Measurements from ENCODE around the gene PPP4R1. TPM values are rescaled to one million over a fixed set of nuclear protein-coding genes. Genes with fewer than 3 reads are reported as not detected.

Gene PPP4R1
- total RNA-seq, 1 experiment from 2014 or later: 65.2 TPM

DNA sequence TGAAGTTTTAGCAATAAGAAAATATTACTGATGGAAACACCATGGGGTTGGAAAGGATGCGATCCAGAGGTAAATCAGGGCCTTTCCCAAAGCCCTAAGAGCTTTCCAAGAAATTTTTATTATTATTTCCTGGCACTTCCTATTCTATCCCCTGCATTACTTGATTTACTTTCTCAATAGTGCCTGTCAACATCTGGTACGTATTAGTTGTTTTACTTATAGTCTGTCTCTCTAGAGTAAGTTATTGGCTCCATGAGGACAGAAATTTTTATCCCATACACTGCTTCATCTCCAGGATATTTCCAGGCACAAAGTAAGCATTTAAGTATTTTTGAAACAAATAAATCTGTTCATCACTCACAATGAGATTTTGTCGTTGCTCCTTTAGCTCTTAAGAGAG, 18.1 kb downstream of the PPP4R1 start:
- TF ChIP-seq, protein P1, sequence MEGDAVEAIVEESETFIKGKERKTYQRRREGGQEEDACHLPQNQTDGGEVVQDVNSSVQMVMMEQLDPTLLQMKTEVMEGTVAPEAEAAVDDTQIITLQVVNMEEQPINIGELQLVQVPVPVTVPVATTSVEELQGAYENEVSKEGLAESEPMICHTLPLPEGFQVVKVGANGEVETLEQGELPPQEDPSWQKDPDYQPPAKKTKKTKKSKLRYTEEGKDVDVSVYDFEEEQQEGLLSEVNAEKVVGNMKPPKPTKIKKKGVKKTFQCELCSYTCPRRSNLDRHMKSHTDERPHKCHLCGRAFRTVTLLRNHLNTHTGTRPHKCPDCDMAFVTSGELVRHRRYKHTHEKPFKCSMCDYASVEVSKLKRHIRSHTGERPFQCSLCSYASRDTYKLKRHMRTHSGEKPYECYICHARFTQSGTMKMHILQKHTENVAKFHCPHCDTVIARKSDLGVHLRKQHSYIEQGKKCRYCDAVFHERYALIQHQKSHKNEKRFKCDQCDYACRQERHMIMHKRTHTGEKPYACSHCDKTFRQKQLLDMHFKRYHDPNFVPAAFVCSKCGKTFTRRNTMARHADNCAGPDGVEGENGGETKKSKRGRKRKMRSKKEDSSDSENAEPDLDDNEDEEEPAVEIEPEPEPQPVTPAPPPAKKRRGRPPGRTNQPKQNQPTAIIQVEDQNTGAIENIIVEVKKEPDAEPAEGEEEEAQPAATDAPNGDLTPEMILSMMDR (conservative IDR thresholded peaks at IDR 0.05; ENCODE audit: low read depth, low read length): no peak
- TF ChIP-seq EZH2 (IDR thresholded peaks at IDR 0.05; ENCODE audit: borderline replicate concordance, low read depth, low read length, poor library complexity, severe bottlenecking): no peak

DNA sequence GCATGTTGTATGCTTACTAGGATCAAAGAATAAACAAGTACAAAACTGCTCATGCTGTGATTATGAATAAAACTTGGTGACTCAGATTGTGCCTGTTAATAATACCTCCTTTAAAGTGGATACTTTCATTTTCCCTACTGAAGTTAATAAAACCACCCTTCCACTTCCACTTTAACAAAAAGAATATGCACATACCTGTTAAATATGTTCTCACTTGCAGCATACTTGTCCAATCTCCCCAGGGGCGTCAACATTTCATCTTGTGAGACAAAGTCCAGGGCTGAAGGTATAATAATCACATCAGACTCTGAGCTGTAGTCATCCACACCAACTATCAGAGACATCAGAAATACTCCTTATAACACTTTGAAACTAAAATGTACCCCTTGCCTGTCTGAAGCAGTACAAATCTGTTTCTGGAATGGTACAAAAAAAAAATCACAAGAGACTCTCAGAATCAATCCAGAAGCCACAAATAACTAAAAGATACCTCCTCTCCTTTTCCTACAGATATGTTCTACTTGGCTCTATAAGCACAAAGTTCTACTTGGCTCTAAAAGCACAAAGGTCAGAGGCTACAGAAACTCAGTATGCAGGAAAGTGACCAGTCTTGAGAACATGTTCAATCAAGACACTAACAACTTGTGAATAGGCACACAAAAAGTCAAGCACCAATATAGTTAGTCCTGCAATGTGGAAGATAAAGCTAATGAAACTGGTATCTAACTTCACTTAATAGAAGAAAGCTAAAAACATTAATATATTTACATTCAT, 19.3 kb downstream of the PPP4R1 start:
- POLR2A ChIA-PET (ENCODE audit: low non-redundant PET): no interaction called here
- BruUV-seq (replicated peaks): no TSS peak
- Histone ChIP-seq H3K4me1 (ENCODE audit: insufficient read depth, low read length, poor library complexity, severe bottlenecking) (peaks cover 14% of the 10 kb centered on the region), H3K27me3 (replicated peaks; ENCODE audit: insufficient read depth, low read depth, low read length, poor library complexity) (no peaks in the 10 kb centered on the region), H3K9me3 (ENCODE audit: low read depth, low read length, poor library complexity, severe bottlenecking) (peaks cover 17% of the 10 kb centered on the region), H3K27ac (ENCODE audit: low read depth, low read length, poor library complexity, severe bottlenecking) (no peak overlapping the region), H3K36me3 (ENCODE audit: insufficient read depth, low read length, poor library complexity, severe bottlenecking) (peaks cover 4% of the 10 kb centered on the region), H3K4me3 (ENCODE audit: low read depth, low read length, poor library complexity, severe bottlenecking) (no peak overlapping the region)
- no peak for TF ChIP-seq EZH2 (IDR thresholded peaks at IDR 0.05; ENCODE audit: borderline replicate concordance, low read depth, low read length, poor library complexity, severe bottlenecking)
- TF ChIP-seq, protein P1 (conservative IDR thresholded peaks at IDR 0.05; ENCODE audit: low read depth, low read length): no peak
- CTCF ChIA-PET: no interaction called here
- intact Hi-C loops (cut with micrococcal nuclease; ENCODE audit: unreplicated experiment): no loop called here
- DNase-seq (ENCODE audit: low spot score): no peak

More for the DNA sequence above, 18.1 kb downstream of the PPP4R1 start:
- BruUV-seq (replicated peaks): no TSS peak
- peaks cover 14% of the 10 kb centered on the region for H3K4me1 ChIP-seq (ENCODE audit: insufficient read depth, low read length, poor library complexity, severe bottlenecking)
- POLR2A ChIA-PET (ENCODE audit: low non-redundant PET): no interaction called here
- no peaks in the 10 kb centered on the region for H3K27me3 ChIP-seq (replicated peaks; ENCODE audit: insufficient read depth, low read depth, low read length, poor library complexity)
- no peak overlapping the region for H3K4me3 ChIP-seq (ENCODE audit: low read depth, low read length, poor library complexity, severe bottlenecking)
- intact Hi-C loops (cut with micrococcal nuclease; ENCODE audit: unreplicated experiment): no loop called here
- peak; percentile 11 for DNase-seq (ENCODE audit: low spot score)
- H3K9me3 ChIP-seq (ENCODE audit: low read depth, low read length, poor library complexity, severe bottlenecking): peaks cover 28% of the 10 kb centered on the region
- peaks cover 4% of the 10 kb centered on the region for H3K36me3 ChIP-seq (ENCODE audit: insufficient read depth, low read length, poor library complexity, severe bottlenecking)
- CTCF ChIA-PET: no interaction called here
- no peak overlapping the region for H3K27ac ChIP-seq (ENCODE audit: low read depth, low read length, poor library complexity, severe bottlenecking)

DNA sequence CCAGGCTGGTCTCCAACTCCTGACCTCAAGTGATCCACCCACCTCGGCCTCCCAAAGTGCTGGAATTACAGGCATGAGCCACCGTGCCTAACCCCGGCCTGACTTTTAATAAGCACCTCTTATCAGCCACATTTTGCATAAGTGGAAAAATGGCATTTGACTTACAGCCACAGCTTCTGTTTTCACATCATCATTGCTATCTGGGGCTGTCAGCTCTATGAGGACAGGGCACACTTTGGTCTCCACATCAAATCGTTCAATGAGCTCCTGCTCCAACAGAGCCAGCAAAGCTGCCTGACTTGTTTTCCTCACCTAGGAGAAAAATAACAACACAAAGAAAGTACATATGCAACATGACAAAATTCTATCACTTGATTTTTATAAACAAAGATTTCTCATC, 26.4 kb downstream of the PPP4R1 start:
- TF ChIP-seq, protein P1 (conservative IDR thresholded peaks at IDR 0.05; ENCODE audit: low read depth, low read length): no peak
- no peak for TF ChIP-seq EZH2 (IDR thresholded peaks at IDR 0.05; ENCODE audit: borderline replicate concordance, low read depth, low read length, poor library complexity, severe bottlenecking)
- no TSS peak for BruUV-seq (replicated peaks)
- H3K36me3 ChIP-seq (ENCODE audit: insufficient read depth, low read length, poor library complexity, severe bottlenecking): peaks cover 26% of the 10 kb centered on the region
- ChIA-PET CTCF (no interaction called here), POLR2A (ENCODE audit: low non-redundant PET) (no interaction called here)
- DNase-seq (ENCODE audit: low spot score): no peak
- H3K9me3 ChIP-seq (ENCODE audit: low read depth, low read length, poor library complexity, severe bottlenecking): no peaks in the 10 kb centered on the region
- H3K27ac ChIP-seq (ENCODE audit: low read depth, low read length, poor library complexity, severe bottlenecking): no peak overlapping the region
- intact Hi-C loops (cut with micrococcal nuclease; ENCODE audit: unreplicated experiment): no loop called here
- H3K4me3 ChIP-seq (ENCODE audit: low read depth, low read length, poor library complexity, severe bottlenecking): no peak overlapping the region
- no peaks in the 10 kb centered on the region for H3K4me1 ChIP-seq (ENCODE audit: insufficient read depth, low read length, poor library complexity, severe bottlenecking)
- H3K27me3 ChIP-seq (replicated peaks; ENCODE audit: insufficient read depth, low read depth, low read length, poor library complexity): no peaks in the 10 kb centered on the region

Data from A673 (cell line).